GM18520 (cell line): ENCODE measurements around the gene PIK3AP1.
"Not testable (repeated sequence)": the region's sequence is repeated elsewhere in the genome, so short reads cannot be mapped to it uniquely, and the experiment has no call there.

Experiments
- ATAC-seq: cut with Tn5 transposase; IDR thresholded peaks from one replicate; pipeline ENCODE4 v1.9.1; 2021; ENCODE audit not compliant: unreplicated experiment

The PIK3AP1 gene, protein sequence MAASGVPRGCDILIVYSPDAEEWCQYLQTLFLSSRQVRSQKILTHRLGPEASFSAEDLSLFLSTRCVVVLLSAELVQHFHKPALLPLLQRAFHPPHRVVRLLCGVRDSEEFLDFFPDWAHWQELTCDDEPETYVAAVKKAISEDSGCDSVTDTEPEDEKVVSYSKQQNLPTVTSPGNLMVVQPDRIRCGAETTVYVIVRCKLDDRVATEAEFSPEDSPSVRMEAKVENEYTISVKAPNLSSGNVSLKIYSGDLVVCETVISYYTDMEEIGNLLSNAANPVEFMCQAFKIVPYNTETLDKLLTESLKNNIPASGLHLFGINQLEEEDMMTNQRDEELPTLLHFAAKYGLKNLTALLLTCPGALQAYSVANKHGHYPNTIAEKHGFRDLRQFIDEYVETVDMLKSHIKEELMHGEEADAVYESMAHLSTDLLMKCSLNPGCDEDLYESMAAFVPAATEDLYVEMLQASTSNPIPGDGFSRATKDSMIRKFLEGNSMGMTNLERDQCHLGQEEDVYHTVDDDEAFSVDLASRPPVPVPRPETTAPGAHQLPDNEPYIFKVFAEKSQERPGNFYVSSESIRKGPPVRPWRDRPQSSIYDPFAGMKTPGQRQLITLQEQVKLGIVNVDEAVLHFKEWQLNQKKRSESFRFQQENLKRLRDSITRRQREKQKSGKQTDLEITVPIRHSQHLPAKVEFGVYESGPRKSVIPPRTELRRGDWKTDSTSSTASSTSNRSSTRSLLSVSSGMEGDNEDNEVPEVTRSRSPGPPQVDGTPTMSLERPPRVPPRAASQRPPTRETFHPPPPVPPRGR

DNA sequence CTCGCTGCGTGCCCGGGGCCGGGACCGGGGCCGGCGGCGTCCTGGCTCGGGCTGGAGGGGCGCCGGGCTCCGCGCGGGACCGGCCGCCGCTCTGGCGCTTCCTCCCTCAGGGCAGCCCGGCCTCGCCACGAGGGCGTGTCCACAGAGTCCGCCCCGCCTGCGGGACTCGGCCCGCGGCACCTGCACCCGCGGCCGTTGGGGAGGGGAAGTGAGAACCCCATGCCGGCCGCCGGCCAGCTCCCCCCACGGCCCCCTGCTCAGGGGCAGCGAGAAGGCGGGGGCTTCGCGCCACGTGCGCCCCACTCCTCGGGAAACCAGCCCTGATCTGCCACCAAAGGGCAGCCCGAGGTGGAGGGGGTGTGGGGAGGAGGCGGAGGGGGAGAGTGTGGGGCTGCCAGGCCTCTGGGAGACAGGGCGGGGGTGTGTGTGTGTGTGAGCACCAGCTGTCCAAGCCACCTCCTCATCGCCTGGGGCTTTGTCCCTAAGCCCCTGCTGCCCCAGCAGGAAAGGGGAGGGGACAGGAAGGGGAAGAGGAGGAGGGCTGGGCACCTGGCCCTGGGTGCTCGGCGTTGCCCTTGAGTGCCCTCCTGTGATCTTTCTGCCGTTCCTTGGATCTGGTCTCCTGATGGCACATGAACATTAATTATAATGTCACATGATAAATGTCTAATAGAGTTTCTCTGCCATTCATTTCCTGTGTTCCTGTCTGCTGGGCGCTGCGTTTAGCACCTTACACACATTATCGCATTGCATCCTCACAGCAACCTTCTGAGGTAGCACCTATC is at the start of gene PIK3AP1:
Gene PIK3AP1 (minus strand): TSS at position 93 of the 785 bp plus-strand sequence. CDS start 120 bp downstream, outside the sequence.
- peak; percentile 45 for ATAC-seq

DNA sequence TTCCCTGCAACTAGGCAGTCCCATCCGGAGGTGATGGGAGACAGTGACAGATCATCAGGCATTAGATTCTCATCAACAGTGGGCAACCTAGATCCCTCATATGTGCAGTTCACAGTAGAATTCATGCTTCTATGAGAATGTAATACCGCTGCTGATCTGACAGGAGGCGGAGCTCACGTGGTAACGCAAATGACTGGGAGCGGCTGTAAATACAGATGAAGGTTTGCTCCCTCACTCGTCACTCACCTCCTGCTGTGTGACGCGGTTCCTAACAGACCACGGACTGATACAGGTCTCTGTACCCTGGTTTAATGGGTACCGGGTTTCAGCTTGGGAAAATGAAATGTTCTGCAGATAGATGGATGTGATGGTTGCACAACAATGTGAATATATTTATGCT is 47.8 kb upstream of the PIK3AP1 start:
- no peak for ATAC-seq

DNA sequence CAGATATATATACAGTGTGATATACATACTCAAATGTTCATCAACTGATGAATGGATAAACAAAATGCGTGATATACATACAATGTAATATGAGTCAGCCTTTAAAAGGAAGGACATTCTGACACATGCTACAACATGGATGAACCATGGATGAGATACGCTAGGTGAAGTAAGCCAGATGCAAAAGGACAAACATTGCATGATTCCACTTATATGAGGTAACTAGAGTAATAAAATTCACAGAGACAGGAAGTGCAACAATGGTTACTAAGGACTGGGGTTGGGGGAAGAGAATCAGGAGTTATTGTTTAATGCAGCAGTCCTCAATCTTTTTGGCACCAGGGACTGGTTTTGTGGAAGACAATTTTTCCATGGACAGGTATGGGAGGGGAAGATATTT is 47.3 kb upstream of the PIK3AP1 start:
- no peak for ATAC-seq

DNA sequence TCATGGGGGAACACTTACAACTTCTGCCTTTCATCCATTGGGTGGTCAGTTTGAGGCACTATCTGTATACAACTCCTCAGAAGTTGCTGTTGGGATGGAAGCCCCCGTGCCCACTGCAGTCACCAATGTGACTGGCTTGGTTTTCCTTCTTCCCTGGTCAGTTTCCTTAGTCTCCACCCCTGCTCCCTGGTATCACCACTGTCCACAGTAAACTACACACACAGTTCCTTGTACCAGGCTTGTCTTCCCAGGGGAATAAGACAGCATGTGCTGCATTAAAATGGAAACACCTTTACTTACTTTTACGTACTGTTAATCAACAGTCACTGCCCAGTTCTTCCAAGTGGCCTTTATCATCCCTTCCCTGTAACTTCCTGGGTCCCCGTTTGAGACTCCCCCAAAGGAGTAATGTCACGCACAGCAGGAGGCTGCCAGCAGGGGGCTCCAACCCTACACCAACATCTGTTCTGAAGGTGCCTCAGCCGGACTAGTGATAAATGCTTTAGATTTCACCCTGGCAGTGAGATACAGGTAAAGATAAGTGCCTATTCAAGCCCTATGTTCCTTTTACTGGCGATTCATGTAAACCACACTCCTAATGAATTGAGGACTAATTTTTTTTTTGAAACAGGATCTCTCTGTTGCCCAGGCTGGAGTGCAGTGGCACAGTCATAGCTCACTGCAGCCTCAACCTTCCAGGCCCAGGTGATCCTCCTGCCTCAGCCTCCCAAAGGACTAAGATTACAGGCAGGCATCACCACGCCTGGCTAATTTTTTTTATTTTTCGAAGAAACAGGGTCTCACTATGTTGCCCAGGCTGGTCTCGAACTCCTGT is 45.3 kb upstream of the PIK3AP1 start:
- no peak for ATAC-seq

DNA sequence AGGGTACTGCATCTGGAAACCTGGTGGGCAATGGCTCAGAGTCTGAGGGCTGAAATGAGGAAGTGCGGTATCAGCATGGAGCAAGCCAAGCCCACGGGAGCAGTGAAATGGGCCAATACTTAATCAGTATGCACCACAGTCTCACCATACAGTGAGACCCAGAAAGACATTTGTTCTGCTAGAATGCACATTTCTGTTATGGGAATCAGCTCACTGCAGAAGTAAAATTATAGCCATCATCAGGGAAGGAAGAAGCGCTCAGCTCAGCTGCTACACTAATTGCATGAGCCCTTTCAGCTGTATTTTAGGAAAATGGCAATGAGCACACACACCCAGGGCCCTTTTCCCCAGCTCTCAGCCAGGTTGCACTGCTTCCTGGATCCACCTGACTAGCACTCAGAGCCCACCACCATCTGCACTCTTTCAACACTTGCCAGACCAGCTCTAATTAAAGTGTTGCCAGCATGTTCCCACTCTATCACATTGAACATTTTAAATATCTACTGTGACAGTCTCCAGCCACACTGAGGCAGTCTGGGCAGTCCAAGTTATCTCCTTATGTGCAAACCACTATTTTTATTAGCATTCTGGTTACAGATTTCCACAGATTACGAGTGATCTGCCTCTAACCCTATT is 44.2 kb upstream of the PIK3AP1 start:
- no peak for ATAC-seq

DNA sequence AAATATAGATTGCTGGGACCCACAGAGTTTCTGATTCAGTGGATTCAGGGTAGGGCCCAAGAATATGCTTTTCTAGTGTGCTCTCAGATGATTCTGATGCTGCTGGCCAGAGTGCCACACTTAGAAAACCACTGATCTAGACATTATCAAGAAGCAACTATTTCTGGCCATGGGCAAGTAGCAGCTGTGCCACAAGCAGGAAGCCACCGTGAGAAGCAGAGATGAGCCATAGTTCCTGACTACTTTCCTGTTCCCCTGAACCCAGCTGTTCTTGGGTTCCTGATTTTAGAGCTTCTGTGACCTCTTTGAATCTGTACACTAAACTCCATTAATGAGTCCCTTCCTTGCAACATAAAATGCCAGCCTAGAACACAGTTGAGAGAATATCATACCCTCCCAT is 38.1 kb upstream of the PIK3AP1 start:
- peak; percentile 88 for ATAC-seq

DNA sequence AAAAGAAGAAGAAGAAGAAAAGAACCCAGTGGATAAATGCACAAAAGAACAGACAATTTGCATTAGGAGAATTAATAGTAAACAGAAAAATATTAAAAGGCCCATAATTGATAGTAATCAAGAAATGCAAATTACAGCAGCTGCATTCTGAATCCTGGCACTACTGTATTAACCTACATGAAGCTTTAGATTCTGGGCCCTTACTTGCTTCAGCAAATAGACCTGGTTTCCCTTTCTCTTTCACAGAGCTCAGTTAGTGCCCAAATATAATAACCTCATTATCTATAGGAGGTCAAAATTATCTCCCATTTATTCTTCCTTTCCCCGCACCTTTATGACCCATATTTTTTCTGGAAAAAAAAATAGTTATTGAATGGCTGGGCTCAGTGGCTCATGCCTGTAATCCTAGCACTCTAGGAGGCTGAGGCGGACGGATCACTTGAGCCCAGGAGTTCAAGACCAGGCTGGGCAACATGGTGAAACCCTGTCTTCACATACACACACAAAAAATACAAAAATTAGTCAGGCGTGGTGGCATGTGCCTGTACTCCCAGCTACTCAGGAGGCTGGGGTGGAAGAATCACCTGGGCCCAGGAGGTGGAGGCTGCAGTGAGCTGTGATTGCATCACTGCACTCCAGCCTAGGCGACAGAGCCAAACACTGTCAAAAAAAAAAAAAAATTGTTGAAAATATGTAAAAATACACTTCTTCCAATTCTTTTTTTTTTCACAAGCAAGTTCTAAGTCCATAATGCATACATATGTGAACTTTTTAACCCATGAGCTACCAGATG is 36.0 kb upstream of the PIK3AP1 start:
- ATAC-seq = no peak

DNA sequence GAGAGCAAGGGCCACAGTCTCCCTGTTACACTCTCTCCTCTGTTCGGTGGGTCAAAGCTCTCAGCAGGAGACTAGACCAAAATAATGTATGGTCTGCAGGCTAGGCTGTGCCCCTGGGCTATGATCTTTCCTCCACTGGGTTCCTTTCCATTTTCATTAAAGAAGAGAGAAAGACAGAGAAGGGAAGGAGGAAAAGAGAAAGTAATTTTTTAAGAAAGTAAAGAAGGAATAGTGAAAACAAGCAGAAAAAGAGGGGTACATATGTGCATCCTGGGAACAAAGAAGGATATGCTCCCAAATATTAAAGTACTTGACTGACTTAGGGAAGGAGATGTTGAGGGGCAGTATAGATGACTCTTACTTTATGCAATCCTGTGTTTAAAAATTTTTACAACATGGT is 33.6 kb upstream of the PIK3AP1 start:
- no peak for ATAC-seq

DNA sequence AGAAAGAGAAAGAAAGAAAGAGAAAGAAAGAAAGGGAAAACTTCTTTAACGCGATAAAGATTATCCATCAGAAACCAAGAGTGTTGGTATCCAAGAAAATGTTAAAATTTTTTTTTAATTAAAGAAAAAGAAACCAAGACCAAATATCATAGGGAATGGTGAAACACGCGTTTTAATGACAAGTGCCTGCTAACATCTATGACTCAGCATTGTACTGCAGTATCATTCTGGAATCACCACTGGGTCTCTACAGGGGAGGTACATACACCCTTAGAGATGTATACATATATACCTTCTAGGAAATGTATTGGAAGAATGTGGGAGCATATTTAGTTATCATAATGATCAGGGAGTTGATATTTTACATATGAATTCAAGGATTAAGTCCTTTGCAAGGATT is 32.1 kb upstream of the PIK3AP1 start:
- no peak for ATAC-seq

DNA sequence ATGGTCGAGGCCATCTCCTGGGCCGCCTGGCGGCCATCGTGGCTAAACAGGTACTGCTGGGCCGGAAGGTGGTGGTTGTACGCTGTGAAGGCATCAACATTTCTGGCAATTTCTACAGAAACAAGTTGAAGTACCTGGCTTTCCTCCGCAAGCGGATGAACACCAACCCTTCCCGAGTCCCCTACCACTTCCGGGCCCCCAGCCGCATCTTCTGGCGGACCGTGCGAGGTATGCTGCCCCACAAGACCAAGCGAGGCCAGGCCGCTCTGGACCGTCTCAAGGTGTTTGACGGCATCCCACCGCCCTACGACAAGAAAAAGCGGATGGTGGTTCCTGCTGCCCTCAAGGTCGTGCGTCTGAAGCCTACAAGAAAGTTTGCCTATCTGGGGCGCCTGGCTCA is 30.0 kb upstream of the PIK3AP1 start:
- ATAC-seq = not testable (repeated sequence)

DNA sequence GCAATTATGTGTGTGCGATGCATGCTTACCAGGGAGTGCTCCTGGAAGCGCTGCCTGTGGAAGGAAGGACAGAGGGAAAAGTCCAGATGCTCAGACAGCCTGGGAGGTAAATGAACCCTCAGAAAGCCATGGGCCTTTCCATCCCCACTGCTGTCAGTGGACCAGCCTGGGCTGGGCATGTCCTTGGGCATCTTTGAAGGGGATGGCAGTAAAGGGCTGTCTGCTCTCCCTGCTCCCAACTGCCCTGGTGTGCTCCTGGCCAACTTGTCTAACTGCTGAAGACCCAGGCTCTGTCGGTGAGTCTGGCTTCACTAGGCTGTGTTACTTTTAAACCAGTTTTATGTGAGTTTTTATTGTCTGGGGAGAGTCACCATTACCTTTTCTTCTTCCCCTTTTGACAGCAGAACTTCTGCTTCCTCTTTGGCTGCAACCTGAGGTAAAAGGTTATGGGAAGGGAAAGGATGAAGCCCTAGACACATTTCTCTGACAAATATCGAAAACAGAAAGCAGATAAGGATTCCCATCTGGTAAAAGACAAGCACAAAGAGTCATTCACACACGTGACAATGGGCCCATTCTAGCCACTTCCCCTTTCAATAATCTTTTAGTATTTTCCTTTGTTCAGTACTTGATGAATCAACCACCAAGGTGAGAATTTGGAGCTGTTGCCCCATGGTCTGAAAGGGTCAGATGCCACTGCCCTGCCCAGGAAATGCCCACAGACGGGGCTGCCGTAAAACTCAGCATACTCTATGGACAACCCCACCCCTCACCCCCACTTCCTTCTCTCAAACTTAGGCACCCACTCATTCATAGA is 27.6 kb upstream of the PIK3AP1 start:
- ATAC-seq = peak; percentile 84

DNA sequence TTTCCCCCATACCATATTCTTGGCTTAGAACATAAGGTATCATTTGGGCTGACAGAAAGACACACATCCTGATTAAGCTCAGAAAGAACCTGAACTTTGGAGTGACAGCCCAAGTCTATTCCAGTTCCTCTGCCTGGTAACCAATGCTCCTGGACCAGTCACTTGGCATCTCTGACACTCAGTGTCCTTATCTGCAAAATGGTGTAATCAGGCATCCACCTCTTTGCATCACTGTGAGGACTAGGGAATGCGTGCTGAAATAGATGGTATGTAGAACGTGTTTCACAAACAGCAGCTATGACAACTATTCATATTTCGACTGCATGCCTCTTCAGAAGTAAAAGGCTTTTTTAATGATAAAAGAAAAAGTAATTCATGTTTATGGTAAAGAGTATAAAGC is 26.2 kb upstream of the PIK3AP1 start:
- ATAC-seq = no peak

DNA sequence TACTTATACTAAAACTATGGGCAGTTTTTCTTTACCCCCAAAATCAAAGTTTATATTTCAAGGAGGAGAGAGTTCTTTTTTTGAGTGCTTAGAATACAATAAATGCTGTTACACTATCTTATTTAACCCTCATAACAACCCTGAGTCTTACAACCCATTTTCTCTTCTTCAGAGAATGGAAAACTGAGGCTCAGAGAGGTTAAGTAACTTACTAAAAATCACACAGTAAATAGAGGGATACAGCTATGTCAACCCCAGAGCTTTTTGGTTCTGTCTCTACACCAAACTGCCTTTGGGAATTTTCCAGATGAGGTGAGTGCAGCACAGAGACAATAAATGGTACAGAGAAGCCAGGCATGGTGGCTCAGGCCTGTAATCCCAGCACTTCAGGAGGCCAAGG is 25.6 kb upstream of the PIK3AP1 start:
- no peak for ATAC-seq

DNA sequence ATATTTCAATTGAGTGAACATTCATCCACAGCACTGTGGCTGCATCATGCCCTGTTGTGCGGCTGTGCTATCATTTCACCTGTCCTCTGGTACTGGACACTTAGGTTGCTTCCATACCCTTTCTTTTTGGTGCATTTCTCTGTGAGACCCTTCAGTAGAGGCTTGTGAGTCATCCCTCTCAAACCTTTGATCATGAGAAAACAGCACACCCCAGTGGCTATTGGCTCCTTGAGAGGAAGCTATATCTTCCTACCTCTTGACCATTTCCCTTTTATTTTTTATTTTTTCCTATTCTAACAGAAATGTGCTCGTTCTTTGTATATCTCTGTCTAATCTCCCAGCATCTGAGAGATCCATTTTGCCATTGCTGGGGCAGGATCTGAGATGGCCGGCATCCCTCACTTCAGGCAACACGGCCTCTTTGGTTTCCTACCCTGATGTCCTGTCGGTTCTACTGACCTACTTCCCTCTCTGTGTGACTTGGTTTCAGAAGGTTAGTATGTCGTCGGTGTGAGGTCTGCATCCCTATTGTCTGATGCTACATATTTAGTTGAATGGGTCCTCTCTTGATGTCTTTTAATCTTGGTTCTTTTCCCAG is 23.8 kb upstream of the PIK3AP1 start:
- ATAC-seq = no peak

DNA sequence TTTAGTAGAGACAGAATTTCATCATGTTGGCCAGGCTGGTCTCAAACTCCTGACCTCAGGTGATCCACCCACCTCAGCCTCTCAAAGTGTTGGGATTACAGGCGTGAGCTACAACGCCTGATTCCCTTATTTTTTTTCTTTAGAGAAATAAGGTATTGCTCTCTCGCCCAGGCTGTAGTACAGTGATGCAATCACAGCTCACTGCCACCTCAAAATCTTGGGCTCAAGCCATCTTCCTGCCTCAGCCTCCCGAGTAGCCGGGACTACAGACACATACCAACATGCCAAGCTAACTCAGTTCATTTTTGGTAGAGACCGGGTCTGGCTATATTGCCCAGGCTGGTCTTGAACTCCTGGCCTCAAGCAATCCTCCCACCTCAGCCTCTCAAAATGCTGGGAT is 21.2 kb upstream of the PIK3AP1 start:
- ATAC-seq = not testable (repeated sequence)

DNA sequence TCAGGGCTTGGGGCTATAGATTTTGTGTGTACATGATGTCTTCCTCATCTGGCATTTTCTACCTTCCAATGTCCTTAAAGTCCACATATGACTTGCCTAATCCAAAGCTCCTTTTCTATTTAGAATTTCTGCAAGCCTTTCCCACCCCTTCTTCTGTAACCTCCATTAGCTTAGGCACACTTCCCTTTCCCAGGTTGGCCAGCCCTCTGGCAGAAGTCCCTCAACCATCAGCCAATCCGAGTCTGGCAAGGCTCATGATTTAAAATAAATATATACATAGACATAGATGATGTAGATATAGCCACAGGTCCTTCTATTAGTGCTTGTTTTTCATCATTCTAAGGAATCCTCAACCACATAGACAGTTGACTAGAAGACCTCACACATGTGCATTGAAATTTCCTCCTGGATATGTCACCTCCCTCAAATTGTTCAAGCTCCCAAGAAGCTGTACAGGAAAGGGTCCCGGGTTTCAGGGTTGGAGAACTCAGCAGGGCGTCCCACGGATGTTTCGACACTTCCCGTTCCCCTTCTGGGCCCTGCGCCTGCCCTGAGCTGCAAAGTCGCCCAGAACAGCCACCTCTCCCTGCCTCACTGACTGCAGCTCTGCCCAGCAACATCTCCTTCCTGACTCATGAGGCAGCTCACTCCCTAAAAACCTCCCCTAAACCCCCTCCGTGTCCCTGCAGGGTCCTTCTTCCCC is 20.4 kb upstream of the PIK3AP1 start:
- no peak for ATAC-seq

DNA sequence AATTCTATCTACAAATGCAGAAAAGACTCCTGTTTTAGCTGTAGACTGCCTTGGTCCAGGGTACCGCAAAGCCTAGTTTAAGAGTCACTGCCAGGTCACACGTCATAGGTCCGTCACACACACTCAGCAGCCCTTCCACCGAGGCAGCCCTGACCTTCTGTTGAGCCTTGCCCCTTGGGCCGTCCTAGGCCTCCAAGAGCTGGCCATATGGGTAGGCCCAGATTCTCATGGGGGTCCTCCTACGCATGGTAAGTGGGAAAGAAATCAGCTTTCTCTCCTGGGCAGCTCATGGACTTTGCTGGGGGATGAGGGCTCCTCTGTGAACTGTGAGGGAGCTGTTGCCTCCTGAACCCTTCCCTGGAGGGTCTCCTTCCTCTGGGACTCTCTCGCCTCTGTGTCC is 19.8 kb upstream of the PIK3AP1 start:
- ATAC-seq = no peak
